WI38 (cell line): Measurements from ENCODE around the gene NRROS.

Experiments used
- H3K4me3 ChIP-seq: 2 replicates; pipeline ENCODE4 v1.5.1; 2011; ENCODE audit warnings: low read depth, mild to moderate bottlenecking, control low read depth, low read length
- CTCF ChIP-seq: IDR thresholded peaks from 2 replicates; pipeline ENCODE4 v1.5.1; 2012; ENCODE audit warnings: low read depth, mild to moderate bottlenecking, control low read depth, low read length

NRROS gene

GRCh38 chr3:196642434-196642833 is 2.9 kb downstream of the NRROS start:
- TF ChIP-seq CTCF: no peak
- no peak overlapping the region for H3K4me3 ChIP-seq

DNA sequence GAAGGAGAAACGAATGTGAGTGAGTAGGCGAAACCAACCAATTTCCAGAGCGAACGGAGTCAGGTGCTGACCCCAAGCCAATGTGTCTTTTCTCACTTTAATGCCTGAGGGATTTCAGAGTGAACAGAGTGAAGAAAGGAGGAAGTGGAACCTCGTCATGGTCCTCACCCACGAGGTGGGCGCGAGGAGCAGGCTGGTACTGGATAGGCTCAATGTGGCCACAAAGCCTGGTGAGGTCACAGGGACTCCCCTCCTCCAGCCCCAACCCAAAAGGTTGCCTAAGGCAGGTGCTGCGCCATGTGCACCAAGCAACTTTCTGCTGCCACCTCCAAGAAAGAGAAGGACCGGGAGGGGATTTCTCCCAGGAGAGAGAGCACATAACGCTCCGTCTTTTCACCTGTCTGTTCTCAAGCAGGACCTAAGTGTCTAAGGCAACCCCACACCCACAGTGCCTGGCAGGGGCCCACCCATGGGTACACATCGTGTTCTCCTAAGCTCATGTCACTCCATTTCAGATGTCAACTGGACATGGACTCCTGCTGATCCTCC is 3.8 kb downstream of the NRROS start:
- no peak overlapping the region for H3K4me3 ChIP-seq
- no peak for TF ChIP-seq CTCF

DNA sequence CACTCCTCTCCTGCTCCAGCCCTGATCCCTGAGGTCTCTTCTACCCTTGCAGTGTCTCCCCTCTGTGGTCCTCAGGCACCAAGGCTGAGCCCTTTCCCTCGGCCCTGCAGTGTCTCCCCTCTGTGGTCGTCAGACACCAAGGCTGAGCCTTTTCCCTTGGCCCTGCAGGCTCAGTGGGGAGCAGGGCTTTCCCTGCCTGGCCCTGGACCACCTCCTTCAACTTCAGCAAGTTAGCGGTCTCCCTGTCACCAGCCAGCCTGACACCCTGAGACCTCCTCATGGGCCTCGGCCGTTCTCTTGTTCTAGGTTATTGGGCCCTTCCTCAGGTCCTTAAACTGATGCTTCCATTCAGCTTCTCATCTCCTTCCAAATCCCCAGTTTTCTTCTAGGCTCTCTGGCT is 4.3 kb downstream of the NRROS start:
- no peak overlapping the region for H3K4me3 ChIP-seq
- no peak for TF ChIP-seq CTCF

DNA sequence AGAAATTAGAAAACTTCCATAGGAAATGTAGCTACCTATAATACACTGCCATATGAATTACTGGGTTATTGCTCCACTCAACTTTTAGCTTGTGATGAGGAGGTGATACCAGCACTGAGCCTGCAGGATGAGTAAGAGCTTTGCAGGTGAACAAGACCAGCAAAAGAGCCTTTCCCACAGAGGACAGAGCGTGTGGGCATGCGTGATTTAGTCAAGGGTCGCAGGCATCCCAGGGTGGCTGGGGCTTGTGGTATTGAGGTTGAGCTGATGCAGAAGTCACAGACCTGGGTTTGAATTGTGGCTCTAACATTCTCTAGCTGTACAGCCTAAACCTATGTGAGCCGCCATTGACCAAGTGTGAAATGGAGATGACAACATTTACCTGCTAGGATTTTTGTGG is 5.6 kb downstream of the NRROS start:
- no peak for TF ChIP-seq CTCF
- H3K4me3 ChIP-seq: no peak overlapping the region

DNA sequence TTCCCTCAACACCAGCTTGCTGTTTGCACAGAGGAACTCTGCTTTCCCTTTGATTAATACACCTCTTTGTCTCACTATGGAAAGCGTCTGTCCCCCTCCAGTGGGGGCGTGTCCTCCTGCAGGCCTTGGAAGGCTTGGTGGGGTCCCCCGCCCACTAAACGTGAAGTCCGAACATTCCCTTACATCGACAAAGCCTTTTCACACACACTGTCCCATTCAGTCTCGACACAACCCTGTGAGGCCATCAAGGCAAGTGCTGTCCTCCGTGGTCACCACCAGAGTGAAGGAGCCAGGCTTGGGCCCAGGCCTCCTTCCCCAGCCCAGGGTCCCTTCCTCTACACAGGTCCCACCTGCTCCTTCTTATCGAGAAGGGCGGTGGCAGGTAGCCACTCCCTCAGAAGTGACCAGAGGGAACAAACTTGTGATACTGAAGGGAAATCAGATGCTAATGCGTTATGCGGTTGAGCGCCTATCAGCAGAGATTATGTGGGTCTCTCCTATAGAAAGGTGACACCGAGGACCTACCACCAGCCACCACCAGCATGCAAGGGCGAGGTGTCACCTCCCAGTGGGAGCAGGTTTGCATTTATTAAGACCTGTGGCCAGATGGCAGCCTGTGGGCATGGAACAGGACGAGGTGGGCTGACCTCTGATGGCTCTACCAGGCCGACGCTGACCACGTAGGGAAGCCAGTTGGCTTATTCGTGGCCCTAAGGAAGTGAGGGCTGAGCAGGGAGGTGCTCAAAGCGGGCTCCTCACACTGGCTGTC is 6.6 kb downstream of the NRROS start:
- TF ChIP-seq CTCF: no peak
- no peak overlapping the region for H3K4me3 ChIP-seq

- no peak overlapping the region for H3K4me3 ChIP-seq
- no peak for TF ChIP-seq CTCF
These were observed 7.2 kb downstream of the NRROS start for GRCh38 chr3:196646666-196647216.

DNA sequence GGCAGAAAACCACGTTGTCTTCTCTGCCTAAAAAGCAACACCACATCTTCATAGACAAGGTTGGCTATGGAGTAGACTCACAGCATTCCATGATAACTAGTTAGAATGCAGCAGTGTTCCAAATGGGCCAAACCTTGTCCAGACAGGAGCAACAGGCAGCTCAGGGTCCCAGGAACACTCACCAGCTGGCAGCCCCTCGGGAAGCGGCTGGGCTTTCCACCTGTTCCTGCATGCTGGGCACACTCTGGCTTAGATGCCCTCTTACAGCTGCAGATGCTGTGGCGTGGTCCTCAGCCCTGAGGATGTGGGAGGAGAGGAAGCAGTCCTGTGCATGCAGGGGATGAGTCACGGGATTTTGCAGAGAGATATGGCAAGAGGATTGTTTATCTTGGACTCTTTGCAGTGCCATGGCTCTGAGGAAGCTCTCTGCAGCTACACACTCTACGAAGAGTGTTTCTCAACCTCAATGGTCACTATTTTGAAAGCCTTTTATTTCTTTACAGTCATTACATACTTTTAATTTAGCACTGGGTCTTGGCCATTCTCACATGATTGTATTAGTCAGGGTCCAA is 11.3 kb downstream of the NRROS start:
- TF ChIP-seq CTCF: no peak
- no peak overlapping the region for H3K4me3 ChIP-seq
